ENCODE measurements around the gene XRCC5.

DNA sequence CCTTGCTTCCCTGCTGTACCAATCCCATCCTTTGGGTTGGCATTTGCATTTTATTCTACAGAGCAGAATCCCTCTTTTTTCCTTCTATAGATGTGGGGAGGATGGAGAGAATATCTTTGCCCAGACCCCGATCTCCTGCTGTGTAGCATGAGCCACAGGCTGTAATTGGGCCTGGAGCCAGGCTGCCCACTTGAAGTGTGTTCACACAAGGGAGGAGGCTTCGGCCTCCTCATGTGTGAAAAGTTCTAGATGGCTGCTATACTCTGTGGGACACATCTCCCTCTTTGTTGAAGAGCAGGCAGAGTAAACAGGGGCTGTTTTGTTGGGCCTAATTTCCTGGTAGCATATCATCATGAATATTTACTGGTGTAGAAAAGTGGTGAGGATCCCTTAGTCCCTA, 126.3 kb downstream of the XRCC5 start:
- TF ChIP-seq, protein P1, sequence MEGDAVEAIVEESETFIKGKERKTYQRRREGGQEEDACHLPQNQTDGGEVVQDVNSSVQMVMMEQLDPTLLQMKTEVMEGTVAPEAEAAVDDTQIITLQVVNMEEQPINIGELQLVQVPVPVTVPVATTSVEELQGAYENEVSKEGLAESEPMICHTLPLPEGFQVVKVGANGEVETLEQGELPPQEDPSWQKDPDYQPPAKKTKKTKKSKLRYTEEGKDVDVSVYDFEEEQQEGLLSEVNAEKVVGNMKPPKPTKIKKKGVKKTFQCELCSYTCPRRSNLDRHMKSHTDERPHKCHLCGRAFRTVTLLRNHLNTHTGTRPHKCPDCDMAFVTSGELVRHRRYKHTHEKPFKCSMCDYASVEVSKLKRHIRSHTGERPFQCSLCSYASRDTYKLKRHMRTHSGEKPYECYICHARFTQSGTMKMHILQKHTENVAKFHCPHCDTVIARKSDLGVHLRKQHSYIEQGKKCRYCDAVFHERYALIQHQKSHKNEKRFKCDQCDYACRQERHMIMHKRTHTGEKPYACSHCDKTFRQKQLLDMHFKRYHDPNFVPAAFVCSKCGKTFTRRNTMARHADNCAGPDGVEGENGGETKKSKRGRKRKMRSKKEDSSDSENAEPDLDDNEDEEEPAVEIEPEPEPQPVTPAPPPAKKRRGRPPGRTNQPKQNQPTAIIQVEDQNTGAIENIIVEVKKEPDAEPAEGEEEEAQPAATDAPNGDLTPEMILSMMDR (IDR thresholded peaks at IDR 0.05): no peak
- no peak for TF ChIP-seq TCF7L2 (IDR thresholded peaks at IDR 0.05; ENCODE audit: low read depth, low read length)
- TF ChIP-seq POLR2AphosphoS5 (IDR thresholded peaks at IDR 0.05; ENCODE audit: low read depth, low read length): no peak
